T-cell (primary cell): ENCODE results near the gene GCH1. TPM values are rescaled to one million over a fixed set of nuclear protein-coding genes. Genes with fewer than 3 reads are reported as not detected.
"Not testable (repeated sequence)": the region's sequence is repeated elsewhere in the genome, so short reads cannot be mapped to it uniquely, and the experiment has no call there.

Source experiments
- ATAC-seq, 4 experiments: fragments of 200-7000 bp in 3 of 4; fragments of 150-1000 bp in 1 of 4; cut with Tn5 transposase; replicated peaks in 1 of 4; 1 replicate in 3 of 4; 2 replicates in 1 of 4; pipeline ENCODE4 v1.10.0; 2021; ENCODE audit warnings: moderate library complexity in 3 of 4, mild to moderate bottlenecking in 2 of 4, moderate number of reproducible peaks in 1 of 4
- CTCF ChIA-PET, 2 donors: fragments of 300-600 bp; sonication (Branson Sonifier 250); formaldehyde crosslinking; loops; one replicate each; lab custom pipeline; 2022; ENCODE audit warnings: antibody characterized with exemption in 2 of 2; lab: Charles Lee
- POLR2A ChIA-PET, 2 donors: fragments of 300-600 bp; sonication (Branson Sonifier 250); formaldehyde crosslinking; loops; one replicate each; lab custom pipeline; 2022; ENCODE audit warnings: antibody characterized with exemption in 2 of 2; lab: Charles Lee
- DNase-seq, 35 experiments: peaks; one replicate each; pipeline versions ENCODE4 v3.0.0 to v3.0.0-alpha.2; 2013 to 2023
- H3K27ac ChIP-seq: one replicate; pipeline ENCODE4 v1.5.1; 2013; ENCODE audit warnings: low read length
- H3K27me3 ChIP-seq, 2 experiments: replicated peaks in 1 of 2; 1 replicate in 1 of 2; 2 replicates in 1 of 2; pipeline versions ENCODE4 v1.6.1 to v1.7.0; 2013; ENCODE audit warnings: low read length in 1 of 2, mixed read lengths in 1 of 2; ENCODE audit not compliant: control insufficient read depth in 2 of 2, insufficient read depth in 2 of 2; ENCODE audit errors: extremely low read depth in 1 of 2
- H3K36me3 ChIP-seq, 2 donors: 1 replicate in 1 of 2; 2 replicates in 1 of 2; pipeline versions ENCODE4 v1.6.1 to v1.7.0; 2013; ENCODE audit warnings: low read length in 1 of 2; ENCODE audit not compliant: control insufficient read depth in 2 of 2, insufficient read depth in 1 of 2; ENCODE audit errors: extremely low read depth in 1 of 2
- H3K4me1 ChIP-seq, 2 experiments: 1 replicate in 1 of 2; 2 replicates in 1 of 2; pipeline versions ENCODE4 v1.6.1 to v1.7.0; 2013; ENCODE audit warnings: low read length in 2 of 2, mixed read lengths in 1 of 2; ENCODE audit not compliant: insufficient read depth in 2 of 2, control insufficient read depth in 1 of 2; ENCODE audit errors: extremely low read depth in 1 of 2
- H3K4me3 ChIP-seq, 2 donors: 1 replicate in 1 of 2; 2 replicates in 1 of 2; pipeline versions ENCODE4 v1.5.1 to v1.7.0; 2013; ENCODE audit warnings: mild to moderate bottlenecking in 2 of 2, low read length in 1 of 2, moderate library complexity in 1 of 2; ENCODE audit not compliant: control insufficient read depth in 1 of 2; ENCODE audit errors: extremely low read depth in 1 of 2
- H3K9me3 ChIP-seq: 2 replicates; pipeline ENCODE4 v1.7.0; 2013
- H3K27ac Mint-ChIP-seq, 2 donors: one replicate each; pipeline ENCODE4 v1.8.0; 2020 to 2021; ENCODE audit warnings: mild to moderate bottlenecking in 2 of 2, mixed read lengths in 2 of 2
- H3K27me3 Mint-ChIP-seq, 2 donors: one replicate each; pipeline ENCODE4 v1.8.0; 2021 to 2022; ENCODE audit warnings: mixed read lengths in 2 of 2
- H3K36me3 Mint-ChIP-seq: one replicate; pipeline ENCODE4 v1.8.0; 2021; ENCODE audit warnings: mixed read lengths
- H3K4me1 Mint-ChIP-seq, 3 donors: one replicate each; pipeline ENCODE4 v1.8.0; 2020 to 2022; ENCODE audit warnings: mixed read lengths in 3 of 3, mild to moderate bottlenecking in 1 of 3
- H3K4me3 Mint-ChIP-seq, 3 donors: one replicate each; pipeline ENCODE4 v1.8.0; 2020 to 2022; ENCODE audit warnings: mild to moderate bottlenecking in 3 of 3, mixed read lengths in 3 of 3, moderate library complexity in 3 of 3
- H3K9me3 Mint-ChIP-seq, 3 donors: one replicate each; pipeline ENCODE4 v1.8.0; 2020 to 2022; ENCODE audit warnings: mixed read lengths in 3 of 3
- WGBS: methylation state at CpG from one replicate; pipeline ENCODE4 v1.1.5; 2013; ENCODE audit warnings: missing lambda C conversion rate; ENCODE audit not compliant: insufficient coverage; 5-methylcytosine and 5-hydroxymethylcytosine counted together
- total RNA-seq, 35 experiments: library from RNA in 6 of 35; stranded (reverse) in 6 of 35; fragments of 120-200 nt in 1 of 35; gene quantifications; one replicate each; pipeline versions ENCODE4 v1.2.1 to v1.2.4 and lab custom pipeline; 2013 to 2026

Gene GCH1
- total RNA-seq, 5 donors from 2014 or later (not counting 1 experiment from before 2014, with no cell fraction given): 26.5 to 31.2 (median 29.2) TPM

GRCh38 chr14:54870154-54871090, 32.2 kb downstream of the GCH1 start:
- not testable (repeated sequence) for H3K4me1 ChIP-seq, H3K27ac ChIP-seq, H3K4me3 ChIP-seq, H3K9me3 ChIP-seq, H3K27me3 ChIP-seq, H3K36me3 Mint-ChIP-seq, H3K36me3 ChIP-seq, ATAC-seq, H3K27me3 Mint-ChIP-seq, H3K9me3 Mint-ChIP-seq
- H3K27ac Mint-ChIP-seq: peak overlapping the region; percentile 60 to 93
- CTCF ChIA-PET: interaction anchor here (0.6 to 1.4 kb wide), 2 partner anchors 11 to 194 kb away, joined by 5 to 8 read pairs; no protein-coding TSS in a partner anchor
- POLR2A ChIA-PET: interaction anchor here in 1 of 2 donors (0.6 kb wide), 1 partner anchor 13 kb away, joined by 5 read pairs; no protein-coding TSS in a partner anchor
- DNase-seq: peak in 32 of 35 experiments; percentile 9 to 71 (median 42)
- H3K4me3 Mint-ChIP-seq: peak overlapping the region; percentile 65 to 76 (median 66)
- WGBS: 79% methylated on average over 12 of the region's 27 CpGs
- peaks cover 51 to 66% (median 61%) of the 10 kb centered on the region in 3 donors for H3K4me1 Mint-ChIP-seq

DNA sequence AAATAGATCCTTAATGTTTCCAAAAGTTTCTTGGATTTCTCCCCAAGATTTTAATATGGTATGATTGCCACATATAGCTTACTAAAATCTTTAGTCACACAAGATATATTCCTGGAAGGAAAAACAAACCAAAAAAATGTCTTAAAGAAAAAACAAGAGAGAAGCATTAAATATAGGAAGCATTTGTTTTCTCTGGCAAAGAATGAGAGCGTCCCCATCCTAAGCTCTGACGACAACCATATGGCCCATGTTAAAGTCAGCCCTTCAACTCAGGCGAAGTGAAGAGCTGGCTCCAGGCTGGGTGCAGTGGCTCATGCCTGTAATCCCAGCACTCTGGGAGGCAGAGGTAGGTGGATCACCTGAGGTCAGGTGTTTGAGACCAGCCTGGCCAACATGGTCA, 35.6 kb downstream of the GCH1 start:
- Histone ChIP-seq H3K4me3 (no peak overlapping the region), H3K36me3 (peaks cover 0 to 11% of the 10 kb centered on the region in 2 donors), H3K27me3 (no peaks in the 10 kb centered on the region), H3K9me3 (no peaks in the 10 kb centered on the region), H3K4me1 (peaks cover 0 to 9% of the 10 kb centered on the region in 2 experiments), H3K27ac (no peak overlapping the region)
- H3K27me3 Mint-ChIP-seq: no peaks in the 10 kb centered on the region
- no peak overlapping the region for H3K4me3 Mint-ChIP-seq
- H3K27ac Mint-ChIP-seq: peak overlapping the region in 1 of 2 donors; percentile 69
- H3K36me3 Mint-ChIP-seq: peaks cover 5% of the 10 kb centered on the region
- DNase-seq: no peak
- ChIA-PET CTCF (interaction anchor here (0.7 to 1.1 kb wide), 2 partner anchors 26 to 81 kb away, joined by 5 to 6 read pairs; no protein-coding TSS in a partner anchor), POLR2A (interaction anchor here in 1 of 2 donors (0.7 kb wide), 1 partner anchor 14 kb away, joined by 3 read pairs; no protein-coding TSS in a partner anchor)
- no peaks in the 10 kb centered on the region for H3K9me3 Mint-ChIP-seq
- ATAC-seq: no peak
- 100% methylated on average over 3 of the region's 3 CpGs for WGBS
- H3K4me1 Mint-ChIP-seq: peaks cover 38 to 49% (median 46%) of the 10 kb centered on the region in 3 donors

DNA sequence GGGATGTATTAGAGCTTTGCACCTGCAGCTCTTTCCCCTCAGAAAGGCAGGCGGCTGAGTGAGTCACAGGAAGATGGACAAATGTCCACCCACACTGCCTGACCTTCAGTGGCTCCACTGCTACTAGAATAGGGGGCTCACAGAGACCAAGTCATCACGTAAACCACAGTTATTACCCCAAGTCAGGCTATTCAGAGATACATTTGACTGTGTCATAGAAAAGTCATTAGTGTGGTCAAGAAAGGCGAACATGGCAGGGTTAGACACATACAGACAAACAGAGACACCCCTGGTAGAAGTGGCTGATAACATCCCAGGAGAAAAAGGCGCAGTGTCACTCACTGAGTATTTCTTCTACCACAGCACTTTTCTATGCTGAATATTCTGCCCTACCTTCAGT, 36.0 kb downstream of the GCH1 start:
- no peaks in the 10 kb centered on the region for H3K27me3 ChIP-seq
- peak overlapping the region; percentile 40 to 69 for H3K27ac Mint-ChIP-seq
- DNase-seq (no peak), ATAC-seq (no peak)
- no peak overlapping the region for H3K4me3 ChIP-seq
- no peaks in the 10 kb centered on the region for H3K27me3 Mint-ChIP-seq
- ChIA-PET CTCF (interaction anchor here (0.9 to 1.2 kb wide), 4 partner anchors 15 to 38 kb away, joined by 3 to 5 read pairs (median 4); no protein-coding TSS in a partner anchor), POLR2A (interaction anchor here in 1 of 2 donors (0.7 to 1.0 kb wide), 2 partner anchors 10 to 14 kb away, joined by 3 read pairs; no protein-coding TSS in a partner anchor)
- H3K27ac ChIP-seq: no peak overlapping the region
- H3K9me3 ChIP-seq: no peaks in the 10 kb centered on the region
- H3K36me3 ChIP-seq: peaks cover 0 to 11% of the 10 kb centered on the region in 2 donors
- H3K9me3 Mint-ChIP-seq: no peaks in the 10 kb centered on the region
- peaks cover 5% of the 10 kb centered on the region for H3K36me3 Mint-ChIP-seq
- H3K4me3 Mint-ChIP-seq: no peak overlapping the region
- H3K4me1 ChIP-seq: peaks cover 0 to 9% of the 10 kb centered on the region in 2 experiments
- H3K4me1 Mint-ChIP-seq: peaks cover 38 to 46% (median 43%) of the 10 kb centered on the region in 3 donors
- WGBS: 67% methylated on average over 1 of the region's 4 CpGs

DNA sequence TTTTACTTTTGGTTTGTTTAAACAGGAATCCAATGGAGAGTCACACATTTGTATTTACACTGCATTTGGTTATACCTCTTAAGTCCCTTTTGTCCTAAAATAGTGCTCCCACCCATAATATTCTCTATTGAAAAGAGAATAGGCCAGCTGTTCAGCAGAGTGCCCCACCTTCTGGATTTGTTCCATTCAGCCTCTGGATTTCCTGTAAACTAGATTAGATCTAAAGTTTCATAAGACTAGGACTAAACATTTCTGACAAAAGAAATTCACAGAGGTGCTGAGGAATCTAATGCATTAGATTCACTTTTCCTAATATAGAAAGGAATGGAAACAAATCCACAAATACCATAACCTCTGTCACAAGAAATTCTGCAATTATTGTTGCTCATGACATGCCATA, 38.1 kb downstream of the GCH1 start:
- no peak overlapping the region for H3K27ac Mint-ChIP-seq
- Histone ChIP-seq H3K36me3 (peaks cover 0 to 18% of the 10 kb centered on the region in 2 donors), H3K27ac (no peak overlapping the region), H3K4me3 (no peak overlapping the region), H3K27me3 (no peaks in the 10 kb centered on the region), H3K9me3 (no peaks in the 10 kb centered on the region), H3K4me1 (no peaks in the 10 kb centered on the region)
- H3K4me3 Mint-ChIP-seq: no peak overlapping the region
- DNase-seq (no peak), ATAC-seq (no peak)
- H3K27me3 Mint-ChIP-seq: no peaks in the 10 kb centered on the region
- no peaks in the 10 kb centered on the region for H3K9me3 Mint-ChIP-seq
- peaks cover 9% of the 10 kb centered on the region for H3K36me3 Mint-ChIP-seq
- peaks cover 19 to 25% (median 24%) of the 10 kb centered on the region in 3 donors for H3K4me1 Mint-ChIP-seq
- ChIA-PET CTCF (interaction anchor here in 1 of 2 donors (0.7 kb wide), 1 partner anchor 12 kb away, joined by 3 read pairs; no protein-coding TSS in a partner anchor), POLR2A (interaction anchor here in 1 of 2 donors (0.6 kb wide), 1 partner anchor 474 kb away, joined by 3 read pairs; no protein-coding TSS in a partner anchor)

GRCh38 chr14:54857830-54858269, 44.8 kb downstream of the GCH1 start:
- peaks cover 20 to 31% (median 22%) of the 10 kb centered on the region in 3 donors for H3K4me1 Mint-ChIP-seq
- no CpG with 5 or more reads among the region's 1 CpG for WGBS
- H3K9me3 ChIP-seq: no peaks in the 10 kb centered on the region
- ATAC-seq (no peak), DNase-seq (no peak)
- POLR2A ChIA-PET: no interaction called here
- CTCF ChIA-PET: no interaction called here
- no peak overlapping the region for H3K27ac ChIP-seq
- no peaks in the 10 kb centered on the region for H3K27me3 ChIP-seq
- H3K4me3 ChIP-seq: no peak overlapping the region
- H3K4me3 Mint-ChIP-seq: no peak overlapping the region
- H3K27me3 Mint-ChIP-seq: no peaks in the 10 kb centered on the region
- peaks cover 31% of the 10 kb centered on the region for H3K36me3 Mint-ChIP-seq
- peaks cover 0 to 4% of the 10 kb centered on the region in 2 experiments for H3K4me1 ChIP-seq
- peaks cover 0 to 24% of the 10 kb centered on the region in 2 donors for H3K36me3 ChIP-seq
- H3K27ac Mint-ChIP-seq: peak overlapping the region in 1 of 2 donors; percentile 39
- H3K9me3 Mint-ChIP-seq: no peaks in the 10 kb centered on the region

DNA sequence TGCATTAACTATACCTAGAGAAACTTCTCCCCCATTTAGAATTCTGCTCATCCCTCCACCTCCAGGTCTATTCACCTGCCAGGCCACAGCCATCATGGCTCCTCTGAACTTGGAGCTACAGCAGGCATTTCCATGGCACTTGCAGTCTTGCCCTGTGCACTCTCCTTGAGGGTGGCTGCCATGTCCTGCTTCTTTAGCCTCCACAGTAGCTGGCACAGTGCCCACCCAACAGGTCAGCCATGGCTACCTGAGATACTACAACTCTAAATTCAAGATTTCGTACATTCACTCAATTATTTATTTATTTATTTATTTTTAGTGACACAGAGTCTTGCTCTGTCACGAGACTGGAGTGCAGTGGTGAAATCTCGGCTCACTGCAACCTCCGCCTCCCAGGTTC, 46.5 kb downstream of the GCH1 start:
- ChIA-PET POLR2A (no interaction called here), CTCF (no interaction called here)
- Histone ChIP-seq H3K27me3 (no peaks in the 10 kb centered on the region), H3K27ac (no peak overlapping the region), H3K9me3 (no peaks in the 10 kb centered on the region), H3K4me1 (peaks cover 0 to 4% of the 10 kb centered on the region in 2 experiments), H3K36me3 (peaks cover 0 to 21% of the 10 kb centered on the region in 2 donors), H3K4me3 (no peak overlapping the region)
- peaks cover 33% of the 10 kb centered on the region for H3K36me3 Mint-ChIP-seq
- H3K9me3 Mint-ChIP-seq: no peaks in the 10 kb centered on the region
- H3K27me3 Mint-ChIP-seq: no peaks in the 10 kb centered on the region
- ATAC-seq (no peak), DNase-seq (no peak)
- no peak overlapping the region for H3K4me3 Mint-ChIP-seq
- H3K4me1 Mint-ChIP-seq: peaks cover 20 to 31% (median 25%) of the 10 kb centered on the region in 3 donors
- H3K27ac Mint-ChIP-seq: no peak overlapping the region
- WGBS: 95% methylated on average over 3 of the region's 4 CpGs
